Suppressor macrophage (primary cell): ENCODE results near the gene UBE2V1.
"Not testable (repeated sequence)": the region's sequence is repeated elsewhere in the genome, so short reads cannot be mapped to it uniquely, and the experiment has no call there.

Experiments used
- DNase-seq, 4 experiments: peaks; one replicate each; pipeline ENCODE4 v3.0.0-alpha.2; 2020 to 2022
- total RNA-seq, 17 experiments: gene quantifications; one replicate each; lab custom pipeline; 2026; ENCODE audit warnings: mixed read lengths in 6 of 17, inconsistent platforms in 3 of 17; lab: John Stamatoyannopoulos, UW

The UBE2V1 gene
- total RNA-seq: 1.5 to 8.1 (median 3.2) reads per million in 17 experiments

GRCh38 chr20:50112512-50113419 lies at the start of gene UBE2V1:
Gene UBE2V1 (minus strand): TSS chr20:50113150. CDS start chr20:50113128, 22 bp downstream.
- peak; percentile 95 to 98 (median 97) for DNase-seq

- DNase-seq: not testable (repeated sequence)
Measured at GRCh38 chr20:50161494-50161893, 48.5 kb upstream of the UBE2V1 start.

GRCh38 chr20:50153500-50154377 lies 40.8 kb upstream of the UBE2V1 start, which contains the start of gene PEDS1:
Gene PEDS1 (minus strand): TSS chr20:50153723. CDS start chr20:50153637, 86 bp downstream.
- peak; percentile 96 to 98 (median 97) for DNase-seq

- DNase-seq: no peak
Measured at GRCh38 chr20:50153153-50153499, 40.2 kb upstream of the UBE2V1 start.

- peak in 3 of 4 experiments; percentile 37 to 56 (median 40) for DNase-seq
Measured at GRCh38 chr20:50152394-50153152, 39.6 kb upstream of the UBE2V1 start.

- DNase-seq: no peak
Measured at GRCh38 chr20:50151034-50151743, 38.2 kb upstream of the UBE2V1 start.

- DNase-seq: no peak
Measured at GRCh38 chr20:50149481-50150254, 36.7 kb upstream of the UBE2V1 start.

GRCh38 chr20:50146732-50147662 lies 34.0 kb upstream of the UBE2V1 start:
- peak; percentile 87 to 95 (median 92) for DNase-seq

- no peak for DNase-seq
Measured at GRCh38 chr20:50146214-50146613, 33.3 kb upstream of the UBE2V1 start.

- peak in 3 of 4 experiments; percentile 38 to 64 (median 45) for DNase-seq
Measured at GRCh38 chr20:50145566-50145965, 32.6 kb upstream of the UBE2V1 start.

- peak; percentile 85 to 94 (median 89) for DNase-seq
Measured at GRCh38 chr20:50144362-50144761, 31.4 kb upstream of the UBE2V1 start.

GRCh38 chr20:50142812-50143211 lies 29.9 kb upstream of the UBE2V1 start:
- DNase-seq: no peak

GRCh38 chr20:50141811-50142561 lies 29.0 kb upstream of the UBE2V1 start:
- DNase-seq: no peak

- DNase-seq: no peak
Measured at GRCh38 chr20:50141018-50141675, 28.2 kb upstream of the UBE2V1 start.

- no peak for DNase-seq
Measured at GRCh38 chr20:50140339-50140859, 27.4 kb upstream of the UBE2V1 start.

GRCh38 chr20:50138479-50139393 lies 25.8 kb upstream of the UBE2V1 start:
- DNase-seq: peak in 1 of 4 experiments; percentile 48

- no peak for DNase-seq
Measured at GRCh38 chr20:50138120-50138478, 25.1 kb upstream of the UBE2V1 start.
